WTC11 (cell line): ENCODE results near the gene CUEDC1. TPM values are rescaled to one million over a fixed set of nuclear protein-coding genes. Genes with fewer than 3 reads are reported as not detected.

Experiments used
- ATAC-seq: fragments of 200-7000 bp; cut with Tn5 transposase; 2 replicates; pipeline ENCODE4 v1.10.0; 2021; ENCODE audit warnings: mild to moderate bottlenecking, moderate library complexity
- CTCF ChIA-PET: fragments of 300-600 bp; sonication (Branson Sonifier 250); formaldehyde crosslinking; loops from one replicate; lab custom pipeline; 2021; ENCODE audit warnings: antibody characterized with exemption; lab: Charles Lee
- POLR2A ChIA-PET: fragments of 350-600 bp; sonication (Branson Sonifier 250); formaldehyde crosslinking; loops from one replicate; lab custom pipeline; 2021; ENCODE audit warnings: antibody characterized with exemption; lab: Charles Lee
- DNase-seq: peaks from one replicate; pipeline ENCODE4 v3.0.0; 2021; ENCODE audit warnings: low spot score
- H3K27ac Mint-ChIP-seq: 2 replicates; pipeline ENCODE4 v1.8.0; 2021; ENCODE audit warnings: mixed read lengths
- H3K27me3 Mint-ChIP-seq: 2 replicates; pipeline ENCODE4 v1.8.0; 2021; ENCODE audit warnings: low read depth, mild to moderate bottlenecking, moderate library complexity, mixed read lengths
- H3K36me3 Mint-ChIP-seq: 2 replicates; pipeline ENCODE4 v1.8.0; 2021; ENCODE audit warnings: mixed read lengths
- H3K4me1 Mint-ChIP-seq: 2 replicates; pipeline ENCODE4 v1.8.0; 2022; ENCODE audit warnings: mixed read lengths
- H3K4me3 Mint-ChIP-seq: 2 replicates; pipeline ENCODE4 v1.8.0; 2021; ENCODE audit warnings: mild to moderate bottlenecking, moderate library complexity, mixed read lengths
- H3K9me3 Mint-ChIP-seq: 2 replicates; pipeline ENCODE4 v1.8.0; 2021; ENCODE audit warnings: mixed read lengths
- CREM ChIP-seq: sonication (generic); formaldehyde crosslinking; IDR thresholded peaks from 2 replicates; pipeline ENCODE4 v1.8.1; 2022; ENCODE audit warnings: mild to moderate bottlenecking, missing genetic modification reagents, moderate library complexity
- ELF4 ChIP-seq: sonication (generic); formaldehyde crosslinking; IDR thresholded peaks from 2 replicates; pipeline ENCODE4 v1.8.1; 2022; ENCODE audit warnings: low read depth, mild to moderate bottlenecking, moderate library complexity, missing genetic modification reagents
- EMX1 ChIP-seq: fragments of 250-450 bp; sonication (Bioruptor Pico); IDR thresholded peaks from 2 replicates; pipeline ENCODE4 v1.8.0; 2021; ENCODE audit warnings: mild to moderate bottlenecking
- FOXJ3 ChIP-seq: sonication (generic); formaldehyde crosslinking; IDR thresholded peaks from 2 replicates; pipeline ENCODE4 v1.9.0; 2021; ENCODE audit warnings: missing genetic modification reagents, mild to moderate bottlenecking, borderline replicate concordance
- KAT7 ChIP-seq: sonication (generic); formaldehyde crosslinking; IDR thresholded peaks from 2 replicates; pipeline ENCODE4 v1.8.1; 2023; ENCODE audit warnings: missing genetic modification reagents, mild to moderate bottlenecking, borderline replicate concordance
- MAX ChIP-seq: sonication (generic); formaldehyde crosslinking; IDR thresholded peaks from 2 replicates; pipeline ENCODE4 v1.8.0; 2022; ENCODE audit warnings: mild to moderate bottlenecking, missing genetic modification reagents
- PREB ChIP-seq: sonication (generic); formaldehyde crosslinking; IDR thresholded peaks from 2 replicates; pipeline ENCODE4 v1.8.1; 2022; ENCODE audit warnings: mild to moderate bottlenecking, missing genetic modification reagents, moderate library complexity, borderline replicate concordance
- SOX15 ChIP-seq: fragments of 250-450 bp; sonication (Bioruptor Pico); IDR thresholded peaks from 2 replicates; pipeline ENCODE4 v1.9.0; 2021; ENCODE audit warnings: mild to moderate bottlenecking
- USF2 ChIP-seq: sonication (generic); formaldehyde crosslinking; IDR thresholded peaks from 2 replicates; pipeline ENCODE4 v1.8.1; 2023; ENCODE audit warnings: mild to moderate bottlenecking, missing genetic modification reagents, moderate library complexity
- ZBTB21 ChIP-seq: sonication (generic); formaldehyde crosslinking; IDR thresholded peaks from 2 replicates; pipeline ENCODE4 v1.8.1; 2023; ENCODE audit warnings: mild to moderate bottlenecking, missing genetic modification reagents, borderline replicate concordance
- ZNF396 ChIP-seq: fragments of 250-450 bp; sonication (Bioruptor Pico); IDR thresholded peaks from 2 replicates; pipeline ENCODE4 v1.8.0; 2021; ENCODE audit warnings: mild to moderate bottlenecking, moderate library complexity, borderline replicate concordance
- ZNF416 ChIP-seq: fragments of 250-450 bp; sonication (Bioruptor Pico); IDR thresholded peaks from 2 replicates; pipeline ENCODE4 v1.9.0; 2021; ENCODE audit warnings: mild to moderate bottlenecking, inconsistent platforms
- ZNF532 ChIP-seq: fragments of 250-450 bp; sonication (Bioruptor Pico); IDR thresholded peaks from 2 replicates; pipeline ENCODE4 v1.9.0; 2021; ENCODE audit warnings: mild to moderate bottlenecking, borderline replicate concordance
- total RNA-seq: library from RNA; stranded (reverse); gene quantifications from 3 replicates; pipeline ENCODE4 v1.2.3, GENCODE V29; 2021
- TF ChIP-seq, protein P1 (sequence below): sonication (generic); formaldehyde crosslinking; IDR thresholded peaks from 2 replicates; pipeline ENCODE4 v1.8.1; 2022; ENCODE audit warnings: low read depth, missing genetic modification reagents, borderline replicate concordance

CUEDC1 gene
- total RNA-seq, 1 experiment from 2014 or later = 12.2 TPM

GRCh38 chr17:57889892-57890856, 65.0 kb downstream of the CUEDC1 start:
- Mint-ChIP-seq H3K36me3 (no peaks in the 10 kb centered on the region), H3K27me3 (no peaks in the 10 kb centered on the region), H3K27ac (no peak overlapping the region), H3K9me3 (no peaks in the 10 kb centered on the region), H3K4me3 (no peak overlapping the region), H3K4me1 (peaks cover 18% of the 10 kb centered on the region)
- DNase-seq (no peak), ATAC-seq (no peak)
- ChIA-PET CTCF (interaction anchor here (1.0 to 3.0 kb wide), 5 partner anchors 9 to 65 kb away, joined by 3 to 11 read pairs (median 4); partner anchors contain the start of gene CUEDC1), POLR2A (interaction anchor here (0.6 kb wide), 1 partner anchor 1188 kb away, joined by 3 read pairs; no protein-coding TSS in a partner anchor)
- TF ChIP-seq SOX15 (CRISPR knock-in tag) (no peak), ELF4 (CRISPR knock-in tag) (no peak), ZBTB21 (CRISPR knock-in tag) (no peak), ZNF396 (no peak), CREM (CRISPR knock-in tag) (0 out of 2 replicates have a peak, but pooled peaks have one; percentile 26)
- TF ChIP-seq, protein P1, sequence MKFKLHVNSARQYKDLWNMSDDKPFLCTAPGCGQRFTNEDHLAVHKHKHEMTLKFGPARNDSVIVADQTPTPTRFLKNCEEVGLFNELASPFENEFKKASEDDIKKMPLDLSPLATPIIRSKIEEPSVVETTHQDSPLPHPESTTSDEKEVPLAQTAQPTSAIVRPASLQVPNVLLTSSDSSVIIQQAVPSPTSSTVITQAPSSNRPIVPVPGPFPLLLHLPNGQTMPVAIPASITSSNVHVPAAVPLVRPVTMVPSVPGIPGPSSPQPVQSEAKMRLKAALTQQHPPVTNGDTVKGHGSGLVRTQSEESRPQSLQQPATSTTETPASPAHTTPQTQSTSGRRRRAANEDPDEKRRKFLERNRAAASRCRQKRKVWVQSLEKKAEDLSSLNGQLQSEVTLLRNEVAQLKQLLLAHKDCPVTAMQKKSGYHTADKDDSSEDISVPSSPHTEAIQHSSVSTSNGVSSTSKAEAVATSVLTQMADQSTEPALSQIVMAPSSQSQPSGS = no peak

- Mint-ChIP-seq H3K9me3 (no peaks in the 10 kb centered on the region), H3K27ac (no peak overlapping the region), H3K4me3 (no peak overlapping the region), H3K4me1 (peaks cover 18% of the 10 kb centered on the region), H3K36me3 (no peaks in the 10 kb centered on the region), H3K27me3 (no peaks in the 10 kb centered on the region)
- ATAC-seq (no peak), DNase-seq (no peak)
- TF ChIP-seq, protein P1 = no peak
- TF ChIP-seq ZNF416 (CRISPR knock-in tag) = no peak
- no peak for TF ChIP-seq ZNF532 (CRISPR knock-in tag)
- no peak for TF ChIP-seq EMX1
- TF ChIP-seq KAT7 (CRISPR knock-in tag) = no peak
- TF ChIP-seq USF2 (CRISPR knock-in tag) = no peak
- TF ChIP-seq ELF4 (CRISPR knock-in tag) = no peak
- no peak for TF ChIP-seq PREB (CRISPR knock-in tag)
- TF ChIP-seq FOXJ3 (CRISPR knock-in tag) = no peak
- no peak for TF ChIP-seq MAX
- ChIA-PET CTCF (interaction anchor here (1.0 to 3.0 kb wide), 3 partner anchors 14 to 66 kb away, joined by 3 to 11 read pairs (median 4); partner anchors contain the start of gene CUEDC1), POLR2A (interaction anchor here (0.5 kb wide), 1 partner anchor 12 kb away, joined by 7 read pairs; no protein-coding TSS in a partner anchor)
These were observed 66.0 kb downstream of the CUEDC1 start for GRCh38 chr17:57889252-57889651.
